WTC11 (cell line): Measurements from ENCODE around the gene OR10V1. TPM values are rescaled to one million over a fixed set of nuclear protein-coding genes. Genes with fewer than 3 reads are reported as not detected.
A peak's percentile ranks its signal among the peaks of the same experiment; 100 is the strongest.

Experiments used
- ATAC-seq: fragments of 200-7000 bp; cut with Tn5 transposase; 2 replicates; pipeline ENCODE4 v1.10.0; 2021; ENCODE audit warnings: mild to moderate bottlenecking, moderate library complexity
- CTCF ChIA-PET: fragments of 300-600 bp; sonication (Branson Sonifier 250); formaldehyde crosslinking; loops from one replicate; lab custom pipeline; 2021; ENCODE audit warnings: antibody characterized with exemption; lab: Charles Lee
- POLR2A ChIA-PET: fragments of 350-600 bp; sonication (Branson Sonifier 250); formaldehyde crosslinking; loops from one replicate; lab custom pipeline; 2021; ENCODE audit warnings: antibody characterized with exemption; lab: Charles Lee
- DNase-seq: peaks from one replicate; pipeline ENCODE4 v3.0.0; 2021; ENCODE audit warnings: low spot score
- H3K27ac Mint-ChIP-seq: 2 replicates; pipeline ENCODE4 v1.8.0; 2021; ENCODE audit warnings: mixed read lengths
- H3K27me3 Mint-ChIP-seq: 2 replicates; pipeline ENCODE4 v1.8.0; 2021; ENCODE audit warnings: low read depth, mild to moderate bottlenecking, moderate library complexity, mixed read lengths
- H3K36me3 Mint-ChIP-seq: 2 replicates; pipeline ENCODE4 v1.8.0; 2021; ENCODE audit warnings: mixed read lengths
- H3K4me1 Mint-ChIP-seq: 2 replicates; pipeline ENCODE4 v1.8.0; 2022; ENCODE audit warnings: mixed read lengths
- H3K4me3 Mint-ChIP-seq: 2 replicates; pipeline ENCODE4 v1.8.0; 2021; ENCODE audit warnings: mild to moderate bottlenecking, moderate library complexity, mixed read lengths
- H3K9me3 Mint-ChIP-seq: 2 replicates; pipeline ENCODE4 v1.8.0; 2021; ENCODE audit warnings: mixed read lengths
- ATF3 ChIP-seq: sonication (generic); formaldehyde crosslinking; conservative IDR thresholded peaks from 2 replicates; pipeline ENCODE4 v1.8.1; 2022; ENCODE audit warnings: mild to moderate bottlenecking, missing genetic modification reagents
- ELF4 ChIP-seq: sonication (generic); formaldehyde crosslinking; IDR thresholded peaks from 2 replicates; pipeline ENCODE4 v1.8.1; 2022; ENCODE audit warnings: low read depth, mild to moderate bottlenecking, moderate library complexity, missing genetic modification reagents
- EMX1 ChIP-seq: fragments of 250-450 bp; sonication (Bioruptor Pico); IDR thresholded peaks from 2 replicates; pipeline ENCODE4 v1.8.0; 2021; ENCODE audit warnings: mild to moderate bottlenecking
- GABPB1 ChIP-seq: sonication (generic); formaldehyde crosslinking; IDR thresholded peaks from 2 replicates; pipeline ENCODE4 v1.8.1; 2023; ENCODE audit warnings: mild to moderate bottlenecking, missing genetic modification reagents
- GTF2I ChIP-seq: fragments of 250-450 bp; sonication (Bioruptor Pico); conservative IDR thresholded peaks from 2 replicates; pipeline ENCODE4 v1.4.0; 2021; ENCODE audit warnings: mild to moderate bottlenecking
- IRF2 ChIP-seq: sonication (generic); formaldehyde crosslinking; IDR thresholded peaks from 2 replicates; pipeline ENCODE4 v1.8.0; 2022; ENCODE audit warnings: low read depth, missing genetic modification reagents, borderline replicate concordance
- KAT7 ChIP-seq: sonication (generic); formaldehyde crosslinking; IDR thresholded peaks from 2 replicates; pipeline ENCODE4 v1.8.1; 2023; ENCODE audit warnings: missing genetic modification reagents, mild to moderate bottlenecking, borderline replicate concordance
- MYBL2 ChIP-seq: sonication (generic); formaldehyde crosslinking; IDR thresholded peaks from 2 replicates; pipeline ENCODE4 v1.8.1; 2023; ENCODE audit warnings: mild to moderate bottlenecking, moderate library complexity, missing genetic modification reagents
- NFATC4 ChIP-seq: fragments of 250-450 bp; sonication (Bioruptor Pico); IDR thresholded peaks from 2 replicates; pipeline ENCODE4 v1.9.0; 2021; ENCODE audit warnings: mild to moderate bottlenecking
- NFE2L1 ChIP-seq: sonication (generic); formaldehyde crosslinking; IDR thresholded peaks from 2 replicates; pipeline ENCODE4 v1.8.1; 2023; ENCODE audit warnings: missing genetic modification reagents
- NR1H2 ChIP-seq: sonication (generic); formaldehyde crosslinking; IDR thresholded peaks from 2 replicates; pipeline ENCODE4 v1.9.0; 2021; ENCODE audit warnings: mild to moderate bottlenecking, moderate library complexity, missing genetic modification reagents
- NR2C2 ChIP-seq: sonication (generic); formaldehyde crosslinking; IDR thresholded peaks from 2 replicates; pipeline ENCODE4 v1.8.0; 2022; ENCODE audit warnings: mild to moderate bottlenecking, missing genetic modification reagents
- NR3C1 ChIP-seq: sonication (generic); formaldehyde crosslinking; conservative IDR thresholded peaks from 2 replicates; pipeline ENCODE4 v1.8.1; 2023; ENCODE audit warnings: low read depth, mild to moderate bottlenecking, missing genetic modification reagents
- PRDM15 ChIP-seq: sonication (generic); formaldehyde crosslinking; IDR thresholded peaks from 2 replicates; pipeline ENCODE4 v1.8.0; 2022; ENCODE audit warnings: missing genetic modification reagents
- TEAD4 ChIP-seq: sonication (generic); formaldehyde crosslinking; IDR thresholded peaks from 2 replicates; pipeline ENCODE4 v1.8.0; 2022; ENCODE audit warnings: mild to moderate bottlenecking, missing genetic modification reagents
- TP53 ChIP-seq: sonication (generic); formaldehyde crosslinking; IDR thresholded peaks from 2 replicates; pipeline ENCODE4 v1.8.1; 2023; ENCODE audit warnings: mild to moderate bottlenecking, missing genetic modification reagents
- ZBTB43 ChIP-seq: sonication (generic); formaldehyde crosslinking; IDR thresholded peaks from 2 replicates; pipeline ENCODE4 v1.8.1; 2023; ENCODE audit warnings: mild to moderate bottlenecking, missing genetic modification reagents
- total RNA-seq: library from RNA; stranded (reverse); gene quantifications from 3 replicates; pipeline ENCODE4 v1.2.3, GENCODE V29; 2021
- TF ChIP-seq, protein P1 (sequence below): fragments of 250-450 bp; sonication (Bioruptor Pico); IDR thresholded peaks from 2 replicates; pipeline ENCODE4 v1.8.0; 2021; ENCODE audit warnings: mild to moderate bottlenecking
- TF ChIP-seq, protein P2 (sequence below): fragments of 250-450 bp; sonication (Bioruptor Pico); IDR thresholded peaks from 2 replicates; pipeline ENCODE4 v1.9.0; 2021; ENCODE audit warnings: mild to moderate bottlenecking, borderline replicate concordance
- TF ChIP-seq, protein P3 (sequence below): sonication (generic); formaldehyde crosslinking; IDR thresholded peaks from 2 replicates; pipeline ENCODE4 v1.8.1; 2023; ENCODE audit warnings: mild to moderate bottlenecking, missing genetic modification reagents, moderate library complexity

The OR10V1 gene
- total RNA-seq, 1 experiment from 2014 or later, result not detected

GRCh38 chr11:59758401-59759037 lies 44.9 kb upstream of the OR10V1 start:
- DNase-seq, result no peak
- ATAC-seq, result no peak
- no peak overlapping the region for H3K27ac Mint-ChIP-seq
- H3K4me1 Mint-ChIP-seq, result peaks cover 31% of the 10 kb centered on the region
- TF ChIP-seq ELF4, result no peak
- no peak for TF ChIP-seq NR2C2
- no peak for TF ChIP-seq MYBL2 (CRISPR knock-in tag)
- TF ChIP-seq, protein P1, sequence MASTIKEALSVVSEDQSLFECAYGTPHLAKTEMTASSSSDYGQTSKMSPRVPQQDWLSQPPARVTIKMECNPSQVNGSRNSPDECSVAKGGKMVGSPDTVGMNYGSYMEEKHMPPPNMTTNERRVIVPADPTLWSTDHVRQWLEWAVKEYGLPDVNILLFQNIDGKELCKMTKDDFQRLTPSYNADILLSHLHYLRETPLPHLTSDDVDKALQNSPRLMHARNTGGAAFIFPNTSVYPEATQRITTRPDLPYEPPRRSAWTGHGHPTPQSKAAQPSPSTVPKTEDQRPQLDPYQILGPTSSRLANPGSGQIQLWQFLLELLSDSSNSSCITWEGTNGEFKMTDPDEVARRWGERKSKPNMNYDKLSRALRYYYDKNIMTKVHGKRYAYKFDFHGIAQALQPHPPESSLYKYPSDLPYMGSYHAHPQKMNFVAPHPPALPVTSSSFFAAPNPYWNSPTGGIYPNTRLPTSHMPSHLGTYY (CRISPR knock-in tag), result no peak
- no peak for TF ChIP-seq TP53 (CRISPR knock-in tag)
- TF ChIP-seq NFATC4, result no peak
- no peak for TF ChIP-seq ATF3
- TF ChIP-seq IRF2 (CRISPR knock-in tag), result no peak
- no peak for TF ChIP-seq GABPB1 (CRISPR knock-in tag)
- peaks cover 6% of the 10 kb centered on the region; the same call in 1 of the 2 replicates for H3K27me3 Mint-ChIP-seq
- no peaks in the 10 kb centered on the region for H3K9me3 Mint-ChIP-seq
- ChIA-PET CTCF (no interaction called here), POLR2A (no interaction called here)
- H3K36me3 Mint-ChIP-seq, result peaks cover 17% of the 10 kb centered on the region
- H3K4me3 Mint-ChIP-seq, result no peak overlapping the region

DNA sequence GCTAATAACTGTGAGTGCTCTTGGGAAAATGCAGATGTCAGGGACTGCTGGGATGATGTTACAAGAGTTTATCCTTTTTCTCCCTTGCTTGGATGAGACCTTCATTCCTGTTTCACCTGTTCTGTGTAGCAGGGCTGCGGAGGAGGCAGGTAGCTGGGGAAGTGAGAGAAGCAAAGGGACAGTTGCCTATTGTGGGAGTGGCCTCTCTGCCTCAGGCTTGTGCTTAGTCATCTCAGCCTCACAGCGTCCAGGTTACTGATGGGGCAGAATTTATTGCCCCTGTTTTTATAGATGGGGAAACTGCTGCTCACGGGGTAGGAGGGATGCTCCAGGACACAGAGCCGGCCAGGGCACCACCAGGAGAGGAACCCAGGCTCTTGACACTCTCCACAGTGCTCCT lies 43.2 kb upstream of the OR10V1 start:
- no peak for ATAC-seq
- Mint-ChIP-seq H3K4me3 (peak overlapping the region; percentile 92), H3K4me1 (peaks cover 31% of the 10 kb centered on the region), H3K36me3 (peaks cover 9% of the 10 kb centered on the region; the same call in 1 of the 2 replicates), H3K27ac (no peak overlapping the region), H3K9me3 (no peaks in the 10 kb centered on the region), H3K27me3 (peaks cover 6% of the 10 kb centered on the region; the same call in 1 of the 2 replicates)
- CTCF ChIA-PET, result interaction anchor here (1.6 to 2.6 kb wide), 2 partner anchors 17 to 45 kb away, joined by 5 to 6 read pairs; no protein-coding TSS in a partner anchor
- DNase-seq, result no peak
- POLR2A ChIA-PET, result interaction anchor here (2.3 kb wide), 1 partner anchor 88 kb away, joined by 13 read pairs; the partner anchor contains the start of gene PATL1
- TF ChIP-seq NFE2L1 (CRISPR knock-in tag) (no peak), ZBTB43 (CRISPR knock-in tag) (no peak), KAT7 (CRISPR knock-in tag) (no peak), NR3C1 (no peak), EMX1 (CRISPR knock-in tag) (no peak), PRDM15 (CRISPR knock-in tag) (no peak), GTF2I (CRISPR knock-in tag) (no peak), NR1H2 (no peak), TEAD4 (no peak)
- TF ChIP-seq, protein P1 (CRISPR knock-in tag), result no peak
- TF ChIP-seq, protein P2, sequence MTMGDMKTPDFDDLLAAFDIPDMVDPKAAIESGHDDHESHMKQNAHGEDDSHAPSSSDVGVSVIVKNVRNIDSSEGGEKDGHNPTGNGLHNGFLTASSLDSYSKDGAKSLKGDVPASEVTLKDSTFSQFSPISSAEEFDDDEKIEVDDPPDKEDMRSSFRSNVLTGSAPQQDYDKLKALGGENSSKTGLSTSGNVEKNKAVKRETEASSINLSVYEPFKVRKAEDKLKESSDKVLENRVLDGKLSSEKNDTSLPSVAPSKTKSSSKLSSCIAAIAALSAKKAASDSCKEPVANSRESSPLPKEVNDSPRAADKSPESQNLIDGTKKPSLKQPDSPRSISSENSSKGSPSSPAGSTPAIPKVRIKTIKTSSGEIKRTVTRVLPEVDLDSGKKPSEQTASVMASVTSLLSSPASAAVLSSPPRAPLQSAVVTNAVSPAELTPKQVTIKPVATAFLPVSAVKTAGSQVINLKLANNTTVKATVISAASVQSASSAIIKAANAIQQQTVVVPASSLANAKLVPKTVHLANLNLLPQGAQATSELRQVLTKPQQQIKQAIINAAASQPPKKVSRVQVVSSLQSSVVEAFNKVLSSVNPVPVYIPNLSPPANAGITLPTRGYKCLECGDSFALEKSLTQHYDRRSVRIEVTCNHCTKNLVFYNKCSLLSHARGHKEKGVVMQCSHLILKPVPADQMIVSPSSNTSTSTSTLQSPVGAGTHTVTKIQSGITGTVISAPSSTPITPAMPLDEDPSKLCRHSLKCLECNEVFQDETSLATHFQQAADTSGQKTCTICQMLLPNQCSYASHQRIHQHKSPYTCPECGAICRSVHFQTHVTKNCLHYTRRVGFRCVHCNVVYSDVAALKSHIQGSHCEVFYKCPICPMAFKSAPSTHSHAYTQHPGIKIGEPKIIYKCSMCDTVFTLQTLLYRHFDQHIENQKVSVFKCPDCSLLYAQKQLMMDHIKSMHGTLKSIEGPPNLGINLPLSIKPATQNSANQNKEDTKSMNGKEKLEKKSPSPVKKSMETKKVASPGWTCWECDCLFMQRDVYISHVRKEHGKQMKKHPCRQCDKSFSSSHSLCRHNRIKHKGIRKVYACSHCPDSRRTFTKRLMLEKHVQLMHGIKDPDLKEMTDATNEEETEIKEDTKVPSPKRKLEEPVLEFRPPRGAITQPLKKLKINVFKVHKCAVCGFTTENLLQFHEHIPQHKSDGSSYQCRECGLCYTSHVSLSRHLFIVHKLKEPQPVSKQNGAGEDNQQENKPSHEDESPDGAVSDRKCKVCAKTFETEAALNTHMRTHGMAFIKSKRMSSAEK, result no peak
- TF ChIP-seq, protein P3, sequence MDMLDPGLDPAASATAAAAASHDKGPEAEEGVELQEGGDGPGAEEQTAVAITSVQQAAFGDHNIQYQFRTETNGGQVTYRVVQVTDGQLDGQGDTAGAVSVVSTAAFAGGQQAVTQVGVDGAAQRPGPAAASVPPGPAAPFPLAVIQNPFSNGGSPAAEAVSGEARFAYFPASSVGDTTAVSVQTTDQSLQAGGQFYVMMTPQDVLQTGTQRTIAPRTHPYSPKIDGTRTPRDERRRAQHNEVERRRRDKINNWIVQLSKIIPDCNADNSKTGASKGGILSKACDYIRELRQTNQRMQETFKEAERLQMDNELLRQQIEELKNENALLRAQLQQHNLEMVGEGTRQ (CRISPR knock-in tag), result no peak
